GM21423 (cell line): Measurements from ENCODE around the gene FARP1.

Experiments used
- ATAC-seq: cut with Tn5 transposase; IDR thresholded peaks from one replicate; pipeline ENCODE4 v1.9.1; 2021; ENCODE audit warnings: mild to moderate bottlenecking, moderate library complexity; ENCODE audit not compliant: unreplicated experiment

The FARP1 gene

DNA sequence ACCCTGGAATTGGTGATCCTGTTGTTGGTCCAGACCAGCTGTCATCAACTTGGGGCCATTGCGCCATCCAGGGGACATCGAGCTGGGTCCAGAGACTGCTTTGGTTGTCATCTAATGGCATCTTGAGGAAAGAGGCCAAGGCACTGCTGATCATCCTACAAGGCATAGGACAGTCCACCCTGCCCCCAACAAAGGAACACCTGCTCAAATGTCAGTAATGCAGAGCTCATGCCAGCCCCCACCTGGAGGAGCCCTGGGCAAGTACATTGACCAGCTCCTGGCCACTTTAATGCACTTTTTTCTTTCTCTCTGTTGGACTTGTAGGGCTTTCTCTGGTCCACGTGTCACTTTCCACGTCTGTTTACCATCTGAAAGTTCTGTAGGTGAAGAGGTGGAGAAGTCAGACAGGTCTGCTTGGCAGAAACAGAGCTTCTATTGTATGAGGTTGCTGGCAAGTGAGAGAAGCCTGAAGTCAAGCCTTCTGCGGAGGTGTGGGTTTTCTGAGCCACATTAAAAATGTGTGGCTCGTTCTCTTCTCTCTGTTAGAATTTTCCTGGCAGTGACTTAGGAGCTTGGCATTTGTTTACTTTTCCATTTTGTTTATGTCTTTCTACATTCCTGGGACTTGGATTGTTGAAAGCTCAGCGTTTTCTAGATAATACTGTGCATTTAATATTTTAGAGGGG lies 158.2 kb downstream of the FARP1 start:
- ATAC-seq = no peak

DNA sequence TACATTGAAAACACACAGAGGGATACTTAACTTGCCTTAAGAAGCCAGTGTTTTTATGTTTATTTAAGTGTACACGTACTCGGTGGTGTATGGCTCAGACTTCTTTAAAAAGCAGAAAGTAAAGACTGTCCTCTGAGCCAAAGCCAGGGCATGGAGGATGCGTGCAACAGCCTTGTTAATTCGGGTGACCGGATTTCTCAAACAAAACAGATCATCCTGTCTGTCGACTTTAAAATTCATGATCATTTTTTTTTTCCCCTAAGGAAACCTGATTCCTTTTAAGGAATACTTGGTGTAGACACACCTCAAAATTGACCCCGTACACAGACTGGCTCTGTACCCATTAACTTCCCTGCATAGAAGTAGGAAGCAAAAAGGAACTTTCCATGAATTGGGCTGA lies 158.8 kb downstream of the FARP1 start:
- ATAC-seq = no peak

DNA sequence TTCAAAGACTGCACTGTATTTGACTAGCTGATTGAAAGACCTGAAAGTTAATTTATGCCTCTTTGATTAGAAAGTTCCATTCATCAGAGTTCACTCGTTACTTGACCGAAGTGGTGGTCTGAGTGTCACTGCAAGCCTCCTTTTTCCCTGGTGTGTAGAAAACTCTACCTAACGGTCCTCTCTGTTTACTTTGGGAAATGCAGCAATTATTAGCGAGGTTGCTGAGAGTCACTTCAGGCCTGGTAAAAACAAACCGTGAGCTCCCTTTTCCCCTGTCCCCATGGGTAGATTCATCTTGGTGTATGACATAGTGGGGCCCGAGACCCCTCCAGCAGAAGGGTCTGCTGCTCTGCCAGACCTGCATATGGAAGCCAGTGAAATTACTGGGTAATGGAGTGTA lies 161.0 kb downstream of the FARP1 start:
- ATAC-seq = no peak

DNA sequence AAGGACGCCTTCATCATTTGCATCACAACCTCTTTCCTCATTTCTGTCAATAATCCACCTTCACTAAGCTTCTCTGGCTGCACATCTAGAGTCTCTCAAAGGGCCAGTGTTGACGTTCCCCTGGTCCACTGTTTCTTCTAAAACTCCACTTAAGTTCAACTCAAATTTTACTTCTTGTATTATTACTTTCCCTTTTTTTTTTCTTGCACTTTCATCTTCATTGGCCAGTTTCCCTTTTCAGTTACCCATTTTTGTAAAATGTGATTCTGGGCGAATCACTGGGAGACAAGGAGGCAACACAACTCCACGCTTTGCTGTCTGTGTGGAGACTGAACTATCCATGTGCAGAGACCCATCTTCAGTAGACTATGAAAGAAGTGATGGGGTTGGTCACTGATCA lies 162.8 kb downstream of the FARP1 start:
- no peak for ATAC-seq

DNA sequence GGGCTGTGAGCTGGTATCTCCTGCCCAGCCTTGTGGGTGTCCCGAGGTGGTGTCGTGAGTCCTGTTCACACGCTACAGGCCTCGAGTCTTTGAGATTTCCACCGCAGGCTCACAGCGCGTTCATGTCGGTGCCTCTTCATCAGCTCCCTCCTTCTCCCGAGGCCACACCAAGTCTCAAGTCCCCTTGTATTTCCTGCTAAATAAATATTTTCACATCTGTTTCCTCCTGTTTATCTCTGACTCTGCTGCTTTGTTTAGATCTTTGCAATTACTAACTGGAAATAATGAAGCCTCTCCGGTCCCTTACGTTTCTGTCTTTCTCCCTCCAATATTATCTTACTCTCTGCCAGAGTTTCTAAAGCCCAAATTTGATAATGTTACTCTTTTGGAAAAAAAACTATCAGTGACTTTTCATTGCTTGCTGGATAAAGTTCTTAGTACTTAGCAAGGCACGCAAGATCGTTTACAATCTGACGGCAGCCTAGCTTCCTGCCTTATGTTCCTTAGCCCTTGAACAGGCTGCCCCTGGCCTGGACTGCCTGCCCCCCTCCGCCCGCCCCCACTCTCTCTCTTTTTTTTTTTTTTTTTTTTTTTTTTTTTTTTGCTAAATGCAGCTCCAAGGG lies 164.7 kb downstream of the FARP1 start:
- ATAC-seq = no peak

DNA sequence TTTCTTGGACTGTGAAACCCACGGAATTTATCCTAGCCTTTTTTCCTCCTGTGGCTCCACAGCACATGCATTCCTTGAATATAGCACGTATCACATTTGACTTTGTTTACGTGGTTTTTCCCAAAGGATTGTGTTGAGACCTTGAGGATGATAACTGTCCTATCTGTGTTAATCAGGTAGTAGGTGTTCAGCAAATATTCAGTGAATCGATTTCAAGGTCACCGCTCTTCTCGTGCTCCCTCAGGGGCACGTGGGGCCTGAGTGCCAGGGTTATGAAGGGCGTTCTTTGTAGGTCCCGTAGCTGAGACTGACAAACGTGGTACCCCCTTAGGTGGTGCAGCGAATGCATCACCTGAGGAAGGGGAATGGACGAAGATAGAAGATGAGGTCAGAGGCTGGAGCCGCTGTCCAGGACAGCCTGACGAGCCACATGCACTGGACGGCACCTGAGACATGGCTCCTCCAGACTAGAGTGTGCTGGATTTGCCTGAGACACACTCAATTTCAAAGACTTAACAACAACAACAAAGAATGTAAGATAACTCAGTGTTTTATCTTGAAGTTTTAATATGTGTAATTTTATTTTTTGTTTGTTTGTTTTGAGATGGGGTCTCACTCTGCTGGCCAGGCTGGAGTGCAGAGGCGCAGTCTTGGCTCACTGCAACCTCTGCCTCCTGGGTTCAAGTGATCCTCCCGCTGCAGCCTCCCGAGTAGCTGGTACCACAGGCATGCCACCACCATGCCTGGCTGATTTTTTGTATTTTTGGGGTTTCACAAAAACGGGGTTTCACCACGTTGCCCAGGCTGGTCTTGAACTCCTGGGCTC lies 165.4 kb downstream of the FARP1 start:
- ATAC-seq = no peak

DNA sequence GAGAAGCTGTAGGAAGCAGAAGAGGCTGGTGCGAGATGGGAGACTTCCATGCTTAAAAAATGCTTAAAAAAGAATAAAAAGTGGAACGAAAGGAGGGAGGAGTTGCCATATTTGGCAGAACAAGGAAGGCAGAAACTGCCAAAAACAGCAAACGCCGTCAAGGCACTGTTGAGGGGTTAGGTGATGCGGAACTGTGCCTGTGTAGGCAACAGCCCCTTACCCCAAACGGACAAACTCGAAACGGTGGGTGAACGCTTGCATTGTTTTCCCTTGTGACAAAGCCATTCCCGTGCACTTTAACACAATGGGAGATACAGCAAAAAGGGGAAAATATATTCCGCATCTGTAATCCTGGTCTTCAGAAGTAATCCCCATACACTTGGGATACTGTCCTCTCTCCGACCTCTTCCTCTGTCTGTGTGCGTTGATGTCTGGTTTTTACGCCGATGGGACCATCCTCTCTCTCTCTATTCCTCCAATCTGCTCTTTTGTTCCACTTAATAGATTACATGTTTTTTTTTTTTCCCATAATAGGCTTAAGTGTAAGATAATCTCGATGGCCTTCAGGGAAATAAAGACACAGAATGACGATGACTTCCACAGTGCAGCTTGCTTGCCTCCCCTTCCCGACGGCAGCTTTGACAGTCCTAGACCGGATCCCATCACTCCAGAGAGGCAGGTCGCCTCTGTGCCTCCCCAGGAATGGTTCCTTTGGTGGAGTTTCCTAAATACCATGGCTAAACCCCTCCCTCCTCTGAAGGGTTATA lies 166.9 kb downstream of the FARP1 start:
- no peak for ATAC-seq

DNA sequence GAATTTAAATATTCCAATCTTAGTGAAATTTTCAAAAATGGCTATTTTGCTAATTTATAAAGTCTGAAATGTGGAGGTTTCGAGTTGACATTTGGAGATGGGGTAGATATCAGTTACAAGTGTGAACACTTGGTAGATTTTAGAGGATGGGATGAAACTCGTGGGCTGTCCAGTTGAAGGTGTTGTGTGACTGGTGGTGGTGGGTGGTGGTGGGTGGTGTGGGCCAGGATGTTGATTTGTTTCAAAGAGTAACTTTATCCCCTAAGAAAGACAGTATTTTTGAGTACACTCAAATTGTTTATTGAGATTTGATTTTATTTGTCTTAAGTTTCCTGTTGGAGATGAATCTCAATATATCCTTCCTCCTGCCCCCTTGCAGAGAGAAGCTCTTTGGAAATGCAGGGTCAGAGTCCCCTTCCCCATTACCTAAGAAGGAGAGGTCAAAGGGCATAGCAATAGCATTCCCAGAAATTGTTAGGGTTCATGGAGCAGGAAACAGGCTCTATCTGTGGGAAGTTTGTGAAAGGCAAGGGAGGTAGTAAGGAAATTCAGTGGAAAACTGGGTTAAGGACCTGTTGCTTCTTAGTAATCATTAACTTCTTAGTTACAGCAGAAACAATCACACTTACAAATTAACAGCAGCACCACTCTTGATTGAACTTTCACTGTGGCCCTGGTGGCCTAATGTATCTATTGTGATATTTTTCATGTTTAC lies 167.7 kb downstream of the FARP1 start:
- ATAC-seq = no peak

DNA sequence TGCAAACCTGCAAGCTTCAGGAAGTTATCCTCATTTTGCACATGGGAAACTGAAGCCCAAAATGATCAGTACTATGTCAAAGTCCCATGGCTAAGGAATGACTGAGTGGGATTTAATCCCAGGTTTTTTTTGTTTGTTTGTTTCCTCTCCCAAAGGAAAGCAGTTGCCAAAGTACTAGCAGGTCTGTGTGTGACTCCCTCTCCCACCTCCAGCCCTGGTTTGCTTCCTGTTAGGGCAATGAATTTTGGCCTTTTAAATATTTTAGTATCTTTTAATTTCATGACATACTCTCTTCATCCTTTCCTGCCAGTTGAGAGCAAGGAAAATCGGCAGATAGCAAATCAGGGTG lies 168.3 kb downstream of the FARP1 start:
- no peak for ATAC-seq

DNA sequence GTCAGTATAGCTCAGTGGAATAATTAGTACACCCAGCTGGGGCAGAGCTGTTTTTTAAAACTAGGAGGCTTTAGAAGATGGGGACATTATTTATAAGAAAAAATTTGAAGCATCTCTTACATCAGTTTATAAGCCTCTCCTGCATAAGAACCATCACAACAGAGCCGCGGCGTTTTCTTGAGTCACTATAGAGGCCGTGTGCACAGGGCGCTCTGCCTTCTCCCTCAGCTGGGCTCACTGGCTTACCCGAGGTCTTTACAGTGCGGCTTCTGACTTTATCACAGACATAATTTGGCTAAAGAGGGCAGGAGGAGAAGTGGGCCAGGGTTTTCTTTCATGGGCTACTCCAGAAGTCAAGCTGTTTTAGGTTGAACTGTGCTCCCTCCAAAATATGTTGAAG lies 169.7 kb downstream of the FARP1 start:
- ATAC-seq = no peak

DNA sequence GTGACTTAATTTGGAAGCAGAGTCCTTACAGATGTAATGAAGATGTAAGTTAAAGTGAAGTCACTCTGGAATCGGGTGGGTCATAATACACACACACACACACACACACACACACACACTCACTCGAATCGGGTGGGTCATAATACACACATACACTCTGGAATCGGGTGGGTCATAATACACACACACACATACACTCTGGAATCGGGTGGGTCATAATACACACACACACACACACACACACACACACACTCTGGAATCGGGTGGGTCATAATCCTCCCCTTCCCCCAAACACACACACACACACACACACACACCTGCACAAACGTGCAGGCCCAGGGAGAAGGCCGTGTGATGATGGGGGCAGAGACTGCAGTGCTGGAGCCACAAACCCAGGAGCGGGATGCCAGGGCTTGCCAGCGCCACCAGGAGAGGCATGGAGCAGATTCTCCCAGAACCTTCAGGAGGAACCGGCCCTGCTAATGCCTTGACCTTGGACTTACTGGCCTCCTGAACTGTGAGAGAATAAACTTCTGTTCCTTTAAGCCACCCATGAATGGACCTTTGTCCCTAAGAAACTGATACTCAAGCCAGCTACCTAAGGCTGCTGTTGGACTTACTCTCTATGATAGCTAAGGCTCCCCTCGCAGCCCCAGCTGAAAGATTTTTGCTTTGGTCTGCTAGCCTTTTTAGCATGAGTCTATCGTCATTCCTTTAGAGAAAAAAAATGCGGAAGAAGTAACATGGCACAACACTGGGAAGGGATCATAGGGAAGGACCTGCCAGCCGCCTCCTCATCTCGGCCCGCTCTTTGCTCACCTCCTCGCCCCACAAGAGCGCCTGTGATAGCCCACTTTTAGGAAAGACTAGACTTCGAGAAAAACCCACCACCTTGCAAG lies 170.4 kb downstream of the FARP1 start:
- ATAC-seq = no peak

DNA sequence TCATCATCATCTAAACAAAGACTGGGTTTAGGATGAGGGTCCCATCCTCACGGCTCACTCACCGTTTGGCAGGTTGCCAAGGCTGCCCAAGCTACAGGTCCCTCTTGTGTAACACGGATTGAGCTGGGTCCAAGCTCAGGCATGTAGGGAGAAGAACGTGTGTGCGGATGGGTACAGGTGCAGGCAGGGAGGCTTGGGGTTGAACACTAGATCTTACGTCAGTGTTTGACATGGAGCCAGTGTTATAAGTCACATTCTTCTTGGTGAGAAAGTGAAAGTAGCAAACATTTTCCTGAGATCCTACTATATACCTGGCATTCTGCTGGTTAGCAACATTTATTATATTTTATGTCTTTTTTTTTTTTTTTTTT lies 171.0 kb downstream of the FARP1 start:
- no peak for ATAC-seq

DNA sequence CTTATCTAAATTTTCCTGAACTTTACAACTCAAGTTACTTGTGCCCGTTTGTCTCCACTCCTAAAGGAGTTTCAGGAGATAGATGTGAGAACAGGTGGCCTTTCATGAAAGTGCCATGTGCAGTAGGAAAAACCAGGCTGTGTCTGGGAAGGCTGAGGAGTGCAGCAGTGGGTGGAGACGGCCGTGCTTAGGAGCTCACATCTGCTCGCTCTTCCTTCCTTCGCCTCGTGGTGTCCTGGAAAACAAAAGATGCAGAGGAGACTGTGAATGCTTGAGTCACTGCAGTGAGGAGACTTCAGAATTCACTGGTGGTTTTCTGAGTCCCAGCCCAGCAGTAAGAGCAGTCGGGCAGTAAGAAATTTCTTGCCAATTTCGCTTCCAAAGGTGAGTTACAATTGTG lies 172.6 kb downstream of the FARP1 start:
- ATAC-seq = no peak

DNA sequence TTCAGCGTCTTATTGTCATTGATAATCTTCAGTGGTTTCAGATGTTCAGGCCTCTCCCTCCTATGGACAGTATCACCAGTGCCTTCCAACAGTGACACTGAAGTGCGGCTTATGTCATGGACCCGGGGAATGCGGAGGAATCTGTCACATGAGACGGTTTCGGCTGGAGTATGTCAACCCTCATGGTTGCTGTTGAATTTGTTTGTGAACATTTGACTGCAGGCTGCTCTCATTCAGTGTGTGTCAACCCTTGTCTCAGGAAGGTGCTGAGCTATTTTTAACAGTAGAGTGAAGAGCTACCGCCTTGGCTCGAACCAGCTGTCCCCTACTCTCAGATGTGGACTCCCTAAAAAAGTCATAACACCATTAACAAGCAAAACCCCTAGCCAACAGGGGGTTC lies 173.0 kb downstream of the FARP1 start:
- ATAC-seq = no peak

DNA sequence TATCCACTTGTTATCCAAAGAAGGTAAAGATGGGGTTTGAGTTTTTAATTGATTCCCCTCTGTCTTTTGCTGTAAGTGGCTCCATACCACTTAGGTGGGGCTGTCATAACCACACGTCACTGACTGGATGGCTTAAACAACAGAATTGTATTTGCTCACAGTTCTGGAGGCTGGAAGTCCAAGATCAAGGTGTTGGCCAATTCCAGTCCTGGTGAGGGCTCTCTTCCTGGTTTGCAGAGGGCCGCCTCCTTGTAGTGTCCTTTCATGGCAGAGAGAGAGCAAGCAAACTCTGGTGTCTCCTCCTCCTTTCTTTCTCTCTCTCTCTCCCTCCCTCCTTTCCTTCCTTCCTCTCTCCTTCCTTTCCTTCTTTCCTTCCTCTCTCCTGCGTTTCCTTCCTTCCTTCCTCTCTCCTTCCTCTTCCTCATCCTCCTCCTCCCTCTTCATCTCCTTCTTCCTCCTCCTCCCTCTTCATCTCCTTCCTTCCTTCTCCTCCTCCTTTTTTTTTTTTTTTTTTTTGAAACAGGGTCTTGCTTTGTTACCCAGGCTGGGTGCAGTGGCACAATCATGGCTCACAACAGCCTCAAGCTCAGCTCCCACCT lies 174.8 kb downstream of the FARP1 start:
- no peak for ATAC-seq

DNA sequence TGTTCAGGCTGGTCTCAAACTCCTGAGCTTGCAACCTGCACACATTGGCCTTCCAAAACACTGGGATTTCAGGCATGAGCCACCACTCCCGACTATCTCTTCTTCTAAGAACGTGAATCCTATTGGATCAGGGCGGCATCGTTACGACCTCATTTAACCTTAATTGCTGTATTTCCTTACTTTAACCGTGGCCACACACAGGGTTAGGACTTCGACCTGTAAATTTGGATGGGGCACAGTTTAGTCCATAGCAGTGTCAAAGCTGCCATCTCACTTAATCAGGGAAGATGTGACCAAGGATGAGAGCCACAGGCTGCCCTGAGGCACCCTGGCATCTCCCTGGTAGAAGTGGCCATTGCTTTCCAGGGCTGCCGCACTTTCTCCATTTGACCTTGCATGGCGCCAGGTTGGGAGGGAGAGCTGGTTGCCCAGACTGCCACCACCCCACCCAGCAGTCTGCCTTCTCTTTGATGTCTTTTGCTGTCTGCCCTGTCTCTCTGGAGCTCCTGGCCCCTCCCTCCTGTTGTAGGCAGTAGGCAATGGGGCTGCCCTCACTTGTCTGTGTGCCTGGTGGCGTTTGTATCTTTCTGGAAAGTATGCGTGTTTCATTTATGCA lies 175.5 kb downstream of the FARP1 start:
- ATAC-seq = no peak

DNA sequence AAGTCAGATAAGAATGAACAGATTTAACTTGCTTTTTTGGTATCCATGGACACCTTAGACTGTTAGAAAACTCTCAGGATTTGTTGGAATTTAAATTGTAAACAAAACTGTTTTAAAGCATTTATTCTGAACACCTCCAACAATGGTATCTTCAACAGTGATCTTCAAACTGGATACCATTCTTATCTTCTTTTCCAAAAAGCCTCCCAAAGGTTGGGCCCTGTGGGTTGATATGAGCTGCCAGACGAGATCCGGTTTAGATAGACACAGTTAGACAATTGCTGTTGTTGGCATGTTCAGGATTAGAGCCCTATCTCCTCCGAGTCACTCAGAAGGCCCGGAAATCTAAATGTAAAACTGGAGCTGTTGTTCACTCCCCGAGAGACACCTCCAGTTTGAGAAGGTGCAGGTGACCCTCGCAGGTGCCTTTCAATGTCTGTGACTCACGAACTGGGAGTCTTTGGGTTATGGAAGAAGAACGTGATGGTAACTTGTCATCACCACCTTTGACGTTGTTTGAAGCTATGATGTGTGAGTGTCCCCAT lies 177.7 kb downstream of the FARP1 start:
- ATAC-seq = no peak

DNA sequence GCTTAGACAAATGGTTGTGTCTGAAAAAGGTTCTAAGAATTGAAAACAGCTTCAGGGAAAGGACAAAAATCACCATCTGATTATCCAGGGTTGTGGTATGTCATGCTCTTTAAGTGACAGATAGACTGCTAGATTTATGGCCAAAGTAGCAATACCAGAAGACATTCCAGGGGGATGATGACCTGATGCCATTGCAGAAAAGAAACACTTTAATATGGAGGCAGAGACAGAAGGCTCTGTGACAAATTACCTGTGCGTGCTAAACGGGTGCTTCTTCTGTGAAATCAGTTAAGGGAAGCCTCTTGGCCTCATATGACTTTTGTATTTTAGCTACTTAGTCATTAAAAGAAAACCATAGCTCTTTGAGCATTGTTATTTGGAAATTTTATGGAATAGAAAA lies 178.5 kb downstream of the FARP1 start:
- ATAC-seq = no peak
